HG02870 (cell line): ENCODE results near the gene APOO.

ENCODE experiments used
- ATAC-seq: cut with Tn5 transposase; IDR thresholded peaks from one replicate; pipeline ENCODE4 v1.9.1; 2021; ENCODE audit warnings: mild to moderate bottlenecking, moderate library complexity; ENCODE audit not compliant: unreplicated experiment

APOO gene

DNA sequence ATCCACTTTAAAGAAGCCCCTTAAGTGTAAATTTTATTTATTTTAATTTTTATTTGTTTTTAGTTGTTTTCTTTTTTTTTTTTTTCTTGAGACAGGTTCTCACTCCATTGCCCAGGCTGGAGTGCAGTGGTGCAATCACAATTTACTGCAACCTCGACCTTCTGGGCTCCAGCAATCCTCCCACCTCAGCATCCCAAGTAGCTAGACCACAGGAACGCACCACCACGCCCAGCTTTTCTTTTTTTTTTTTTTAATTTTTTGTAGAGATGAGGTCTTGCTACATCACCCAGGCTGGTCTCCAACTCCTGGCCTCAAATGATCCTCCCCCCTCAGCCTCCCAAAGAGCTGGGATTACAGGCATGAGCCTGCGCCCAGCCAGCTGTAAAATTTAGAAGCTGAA, 118.8 kb downstream of the APOO start:
- ATAC-seq, result no peak

DNA sequence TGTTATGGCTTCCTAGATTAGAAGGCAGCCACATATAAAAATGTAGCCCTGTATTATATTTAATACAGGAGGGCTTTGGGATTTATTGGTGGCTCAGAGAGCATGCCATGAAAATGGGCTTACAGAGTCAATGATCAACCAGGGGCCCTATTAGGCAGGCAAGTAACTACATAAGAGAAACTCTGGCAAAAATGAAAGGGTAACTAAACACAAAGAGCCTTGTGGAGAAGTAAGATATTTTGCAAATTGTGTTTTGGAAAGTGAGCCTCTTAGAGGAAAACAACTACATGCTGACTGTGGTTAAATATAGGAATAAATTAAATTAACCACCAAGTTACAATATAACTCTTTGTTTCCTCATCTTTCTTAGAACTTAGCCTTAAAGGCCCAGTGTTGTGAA, 119.2 kb downstream of the APOO start:
- no peak for ATAC-seq

DNA sequence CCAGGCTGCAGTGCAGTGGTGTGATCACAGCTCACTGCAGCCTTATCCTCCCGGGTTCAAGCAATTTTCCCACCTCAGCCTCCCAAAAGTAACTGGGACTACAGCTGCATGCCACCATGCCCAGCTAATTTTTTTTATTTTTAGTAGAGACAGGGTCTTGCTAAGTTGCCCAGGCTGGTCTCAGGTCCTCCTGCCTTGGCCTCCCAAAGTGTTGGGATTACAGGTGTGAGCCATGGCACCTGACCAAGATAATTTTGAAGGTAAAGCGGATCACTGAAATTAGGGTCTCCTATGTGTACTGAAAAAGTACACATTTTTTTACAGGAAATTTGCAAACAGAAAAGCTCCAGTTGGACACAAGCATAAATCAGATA, 120.0 kb downstream of the APOO start:
- no peak for ATAC-seq

DNA sequence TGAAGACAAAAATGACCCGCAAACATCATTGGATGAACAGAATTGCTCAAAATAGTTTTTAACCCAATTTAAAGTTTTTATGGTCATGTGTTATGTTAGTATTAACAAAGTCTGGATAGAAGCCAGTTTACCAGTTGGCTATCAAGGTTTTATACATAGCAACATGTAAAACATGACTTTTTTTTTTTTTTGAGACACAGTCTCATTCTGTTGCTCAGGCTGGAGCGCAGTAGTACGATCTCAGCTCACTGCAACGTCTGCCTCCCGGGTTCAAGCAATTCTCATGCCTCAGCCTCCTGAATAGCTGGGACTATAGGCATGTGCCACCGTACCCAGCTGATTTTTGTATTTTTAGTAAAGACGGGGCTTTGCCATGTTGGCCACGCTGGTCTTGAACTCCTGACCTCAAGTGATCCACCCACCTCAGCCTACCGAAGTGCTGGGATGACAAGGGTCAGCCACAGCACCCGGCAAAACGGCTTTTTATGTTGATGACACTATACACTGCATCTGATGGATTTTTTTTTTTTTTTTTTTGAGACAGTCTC, 121.4 kb downstream of the APOO start:
- no peak for ATAC-seq

DNA sequence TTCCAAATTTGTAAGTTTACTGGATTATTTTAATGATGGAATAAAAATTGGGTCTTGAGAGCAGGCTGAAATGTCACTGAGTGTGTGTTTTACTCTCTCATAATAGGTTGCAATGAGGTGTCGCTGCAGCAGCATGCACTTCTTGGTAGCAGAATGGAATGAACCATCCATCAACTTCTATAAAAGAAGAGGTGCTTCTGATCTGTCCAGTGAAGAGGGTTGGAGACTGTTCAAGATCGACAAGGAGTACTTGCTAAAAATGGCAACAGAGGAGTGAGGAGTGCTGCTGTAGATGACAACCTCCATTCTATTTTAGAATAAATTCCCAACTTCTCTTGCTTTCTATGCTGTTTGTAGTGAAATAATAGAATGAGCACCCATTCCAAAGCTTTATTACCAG, 122.2 kb downstream of the APOO start:
- no peak for ATAC-seq

DNA sequence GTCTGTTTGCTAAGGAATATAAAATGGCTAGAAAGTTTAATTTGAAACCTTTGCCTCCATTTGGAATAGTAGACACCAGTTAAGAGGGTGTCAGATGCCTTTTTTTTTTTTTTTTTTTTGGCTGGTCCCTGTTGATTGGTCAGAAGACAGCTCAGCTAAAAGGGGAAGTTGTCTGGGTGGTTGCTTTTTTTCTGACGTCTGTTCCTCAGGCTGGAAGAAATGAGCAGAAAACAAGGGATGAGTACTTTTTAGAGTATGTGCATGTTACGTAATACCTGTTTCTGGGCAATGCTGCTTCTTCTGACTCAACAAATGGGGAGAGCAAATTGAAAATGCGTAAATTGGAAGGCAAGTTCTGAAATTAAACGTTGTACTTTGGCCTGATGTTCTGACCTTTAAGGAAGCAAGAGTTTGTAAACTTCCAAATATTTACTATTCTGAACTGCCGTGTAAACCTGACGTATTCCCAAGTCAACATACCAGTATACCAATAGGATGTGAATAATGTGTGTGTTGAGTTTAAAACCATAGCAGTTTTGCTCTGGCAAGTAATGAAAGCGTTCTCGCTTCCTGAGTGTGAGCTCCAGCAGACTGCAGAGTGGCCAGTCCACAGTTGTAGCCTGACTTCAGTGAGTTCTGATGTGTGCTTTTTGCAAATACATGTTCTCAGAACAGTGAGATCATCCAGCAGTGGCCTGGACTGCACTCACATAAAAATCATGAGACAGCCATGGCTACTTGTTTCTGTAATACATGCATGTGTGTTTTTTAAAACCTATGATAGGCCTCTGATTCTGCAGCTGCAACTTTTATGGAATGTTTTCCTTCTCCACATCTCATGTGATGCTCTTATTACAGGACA, 123.0 kb downstream of the APOO start:
- ATAC-seq, result no peak

DNA sequence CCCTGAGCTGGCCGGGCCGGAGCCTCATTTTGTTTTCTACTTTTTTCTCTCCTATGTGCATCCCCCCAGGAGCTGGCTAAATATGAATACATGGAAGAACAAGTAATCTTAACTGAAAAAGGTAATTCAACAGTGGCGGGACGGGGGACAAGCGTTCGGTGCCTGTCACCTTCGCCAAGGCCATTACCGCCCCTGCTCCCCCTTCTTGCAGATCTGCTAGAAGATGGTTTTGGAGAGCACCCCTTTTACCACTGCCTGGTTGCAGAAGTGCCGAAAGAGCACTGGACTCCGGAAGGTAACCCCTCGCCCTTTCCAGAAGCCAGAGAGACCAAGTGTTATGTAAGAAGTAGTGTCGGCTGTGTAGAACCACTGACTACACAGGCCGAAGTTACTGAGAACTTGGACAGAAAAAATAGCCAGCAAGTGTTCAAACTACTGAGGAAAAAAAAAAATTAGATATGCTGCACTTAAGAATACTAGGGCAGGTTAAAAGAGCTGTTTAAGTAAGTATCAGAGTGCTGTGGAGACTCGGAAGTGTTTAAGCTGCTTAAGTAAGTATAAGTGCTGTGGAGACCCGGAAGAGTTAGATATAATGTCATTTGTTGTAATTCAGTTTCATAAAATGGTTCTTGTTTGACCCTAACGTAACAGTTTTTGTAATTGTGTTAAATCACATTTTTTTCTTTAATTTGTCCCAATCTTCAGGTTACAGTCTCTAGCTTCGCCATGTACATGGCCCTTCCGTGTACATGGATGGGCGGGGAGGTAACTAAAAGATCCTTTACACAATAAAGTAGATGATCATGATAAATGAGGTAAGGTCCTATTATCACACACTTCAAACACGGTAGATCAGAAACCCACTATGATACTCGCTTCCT, 123.9 kb downstream of the APOO start:
- ATAC-seq, result no peak
